HT-29 (cell line): ENCODE measurements around the gene TNFAIP8. TPM values are rescaled to one million over a fixed set of nuclear protein-coding genes. Genes with fewer than 3 reads are reported as not detected.

Source experiments
- DNase-seq: peaks from one replicate; pipeline ENCODE4 v3.0.0-alpha.2; 2015; ENCODE audit warnings: low spot score
- total RNA-seq: library from RNA; depleted of rRNA; stranded (reverse); fragments of >200 nt; shearing (Covaris generic); gene quantifications from 2 replicates; pipeline ENCODE4 v1.2.3, GENCODE V29; 2014

The TNFAIP8 gene
- total RNA-seq, 1 experiment from 2014 or later = 10.7 TPM

GRCh38 chr5:119328753-119329602, 26.8 kb upstream of the TNFAIP8 start:
- no peak for DNase-seq

- no peak for DNase-seq
Measured at GRCh38 chr5:119329666-119330065, 26.2 kb upstream of the TNFAIP8 start.

GRCh38 chr5:119330367-119331183, 25.2 kb upstream of the TNFAIP8 start:
- DNase-seq = no peak

GRCh38 chr5:119331566-119332095, 24.2 kb upstream of the TNFAIP8 start:
- DNase-seq = no peak

- no peak for DNase-seq
Measured at GRCh38 chr5:119332208-119332607, 23.6 kb upstream of the TNFAIP8 start.

GRCh38 chr5:119332978-119333401, 22.8 kb upstream of the TNFAIP8 start:
- no peak for DNase-seq

- DNase-seq = no peak
Measured at GRCh38 chr5:119333421-119333851, 22.4 kb upstream of the TNFAIP8 start.

- DNase-seq = no peak
Measured at GRCh38 chr5:119335261-119335677, 20.6 kb upstream of the TNFAIP8 start.

- no peak for DNase-seq
Measured at GRCh38 chr5:119336262-119336661, 19.6 kb upstream of the TNFAIP8 start.

- DNase-seq = no peak
Measured at GRCh38 chr5:119336845-119337580, 18.8 kb upstream of the TNFAIP8 start.

GRCh38 chr5:119338326-119338946, 17.4 kb upstream of the TNFAIP8 start:
- DNase-seq = no peak

- DNase-seq = no peak
Measured at GRCh38 chr5:119339344-119339743, 16.5 kb upstream of the TNFAIP8 start.

- no peak for DNase-seq
Measured at GRCh38 chr5:119339965-119340364, 15.9 kb upstream of the TNFAIP8 start.

GRCh38 chr5:119340597-119341218, 15.1 kb upstream of the TNFAIP8 start:
- no peak for DNase-seq

GRCh38 chr5:119341452-119342349, 14.1 kb upstream of the TNFAIP8 start:
- no peak for DNase-seq

GRCh38 chr5:119342406-119342805, 13.4 kb upstream of the TNFAIP8 start:
- DNase-seq = no peak

- no peak for DNase-seq
Measured at GRCh38 chr5:119343052-119343451, 12.8 kb upstream of the TNFAIP8 start.

GRCh38 chr5:119343766-119344165, 12.1 kb upstream of the TNFAIP8 start:
- DNase-seq = no peak

- no peak for DNase-seq
Measured at GRCh38 chr5:119344231-119344630, 11.6 kb upstream of the TNFAIP8 start.

GRCh38 chr5:119345861-119346260, 10.0 kb upstream of the TNFAIP8 start:
- DNase-seq = no peak
